Right lobe of liver (tissue), 6 donors: ENCODE data around the gene PTPRD. TPM values are rescaled to one million over a fixed set of nuclear protein-coding genes. Genes with fewer than 3 reads are reported as not detected.

Experiments
- ATAC-seq, 4 donors: fragments of 200-7000 bp; cut with Tn5 transposase; one replicate each; pipeline ENCODE4 v1.9.1; 2020; ENCODE audit warnings: mild to moderate bottlenecking in 4 of 4, moderate library complexity in 4 of 4
- DNase-seq, 3 donors: peaks; one replicate each; pipeline ENCODE4 v3.0.0-alpha.2; 2020
- H3K27ac ChIP-seq, 3 donors: fragments of 200-600 bp; one replicate each; pipeline ENCODE4 v1.8.0; 2022
- H3K27me3 ChIP-seq, 2 donors: fragments of 200-600 bp; one replicate each; pipeline ENCODE4 v1.8.0; 2022
- H3K36me3 ChIP-seq, 4 donors: fragments of 200-600 bp; sonication (generic) in 1 of 4; one replicate each; pipeline versions ENCODE4 v1.5.1 to v1.8.0; 2017 to 2022; ENCODE audit warnings: control low read depth in 1 of 4
- H3K4me1 ChIP-seq, 4 donors: fragments of 200-600 bp; sonication (generic) in 1 of 4; one replicate each; pipeline versions ENCODE4 v1.5.1 to v1.8.0; 2017 to 2022; ENCODE audit warnings: control low read depth in 1 of 4
- H3K4me3 ChIP-seq, 3 donors: fragments of 200-600 bp; one replicate each; pipeline ENCODE4 v1.8.0; 2022
- H3K9me3 ChIP-seq, 4 donors: fragments of 200-600 bp; sonication (generic) in 1 of 4; one replicate each; pipeline versions ENCODE4 v1.5.1 to v1.8.0; 2017 to 2022; ENCODE audit warnings: control low read depth in 1 of 4
- POLR2A ChIP-seq: fragments of 450-650 bp; IDR thresholded peaks from one replicate; pipeline ENCODE4 v1.6.1; 2017; ENCODE audit warnings: antibody characterized with exemption, mild to moderate bottlenecking
- WGBS: methylation state at CpG from one replicate; pipeline ENCODE4 v1.1.6; 2018; ENCODE audit warnings: low coverage, low lambda C conversion rate; ENCODE audit not compliant: insufficient coverage; ENCODE audit errors: missing lambda C conversion rate; 5-methylcytosine and 5-hydroxymethylcytosine counted together
- intact Hi-C, 2 donors: fragments of 100-400 bp; cut with DNase I; formaldehyde crosslinking; loops; one replicate each; pipeline versions ENCODE4 v1.11.2 to v1.14.1; 2022
- total RNA-seq, 6 experiments: library from RNA; depleted of rRNA in 2 of 6; stranded (reverse); fragments of >200 nt in 2 of 6; fragmentation: NEBNext Ultra II Directional in 3 of 6; extraction: Animal tissue kit (Norgen Biotek cat#: 25700) in 3 of 6; gene quantifications; one replicate each; pipeline versions ENCODE4 v1.1.0 to v1.2.4, GENCODE V29; 2016 to 2023
- TF ChIP-seq, protein P1 (sequence below), 4 donors: fragments of 200-600 bp in 3 of 4; fragments of 450-650 bp in 1 of 4; IDR thresholded peaks; one replicate each; pipeline versions ENCODE4 v1.5.1 to v1.8.0; 2016 to 2022; ENCODE audit warnings: antibody characterized with exemption in 4 of 4, mild to moderate bottlenecking in 2 of 4
- donor health status: DM: no; HTN: yes; CAD: no.
- donor health status: DM: no; HTN: no; CAD: no.
- donor health status: DM: no; HTN: no; CAD: no.
- donor health status: DM: no; HTN: yes; CAD: no.
- donor health status: DM: no; HTN: yes; CAD: no.

The PTPRD gene
- total RNA-seq, 6 experiments from 2014 or later: 5.4 to 29.8 (median 13.9) TPM

GRCh38 chr9:10007356-10007755 is 605.4 kb downstream of the PTPRD start:
- 72% methylated on average over 5 of the region's 5 CpGs for WGBS
- H3K36me3 ChIP-seq: no peaks in the 10 kb centered on the region
- ATAC-seq (no peak), DNase-seq (no peak)
- H3K27ac ChIP-seq: no peak overlapping the region
- no peak for TF ChIP-seq POLR2A
- TF ChIP-seq, protein P1, sequence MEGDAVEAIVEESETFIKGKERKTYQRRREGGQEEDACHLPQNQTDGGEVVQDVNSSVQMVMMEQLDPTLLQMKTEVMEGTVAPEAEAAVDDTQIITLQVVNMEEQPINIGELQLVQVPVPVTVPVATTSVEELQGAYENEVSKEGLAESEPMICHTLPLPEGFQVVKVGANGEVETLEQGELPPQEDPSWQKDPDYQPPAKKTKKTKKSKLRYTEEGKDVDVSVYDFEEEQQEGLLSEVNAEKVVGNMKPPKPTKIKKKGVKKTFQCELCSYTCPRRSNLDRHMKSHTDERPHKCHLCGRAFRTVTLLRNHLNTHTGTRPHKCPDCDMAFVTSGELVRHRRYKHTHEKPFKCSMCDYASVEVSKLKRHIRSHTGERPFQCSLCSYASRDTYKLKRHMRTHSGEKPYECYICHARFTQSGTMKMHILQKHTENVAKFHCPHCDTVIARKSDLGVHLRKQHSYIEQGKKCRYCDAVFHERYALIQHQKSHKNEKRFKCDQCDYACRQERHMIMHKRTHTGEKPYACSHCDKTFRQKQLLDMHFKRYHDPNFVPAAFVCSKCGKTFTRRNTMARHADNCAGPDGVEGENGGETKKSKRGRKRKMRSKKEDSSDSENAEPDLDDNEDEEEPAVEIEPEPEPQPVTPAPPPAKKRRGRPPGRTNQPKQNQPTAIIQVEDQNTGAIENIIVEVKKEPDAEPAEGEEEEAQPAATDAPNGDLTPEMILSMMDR (IDR thresholded peaks at IDR 0.05): no peak
- H3K9me3 ChIP-seq: no peaks in the 10 kb centered on the region
- H3K27me3 ChIP-seq: no peaks in the 10 kb centered on the region
- no peak overlapping the region for H3K4me3 ChIP-seq
- intact Hi-C loops: no loop called here
- no peaks in the 10 kb centered on the region for H3K4me1 ChIP-seq

DNA sequence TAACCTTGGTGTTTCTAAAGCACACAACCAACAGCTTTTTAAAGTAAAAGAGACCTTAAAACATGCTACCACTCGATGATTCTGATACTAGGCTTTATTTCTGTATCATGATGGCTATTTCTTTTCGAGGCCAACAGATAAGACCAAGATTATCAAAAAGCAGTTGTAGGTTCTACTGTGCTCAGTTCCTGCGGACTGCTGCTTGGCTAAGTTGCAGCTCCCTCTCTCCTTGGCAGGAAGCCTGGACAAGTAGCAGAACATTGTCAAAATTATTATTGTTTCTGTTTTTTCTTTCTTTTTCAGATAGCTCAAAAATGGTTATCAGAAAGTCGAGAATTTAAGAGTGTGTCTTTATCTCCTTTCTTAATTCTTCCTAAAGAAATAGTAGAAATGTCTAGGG is 607.6 kb downstream of the PTPRD start:
- H3K36me3 ChIP-seq: no peaks in the 10 kb centered on the region
- ATAC-seq (no peak), DNase-seq (no peak)
- H3K4me3 ChIP-seq: no peak overlapping the region
- no peak overlapping the region for H3K27ac ChIP-seq
- H3K9me3 ChIP-seq: no peaks in the 10 kb centered on the region
- no peaks in the 10 kb centered on the region for H3K4me1 ChIP-seq
- 12% methylated on average over 4 of the region's 4 CpGs for WGBS
- TF ChIP-seq, protein P1 (IDR thresholded peaks at IDR 0.05): no peak
- no peak for TF ChIP-seq POLR2A
- intact Hi-C loops: no loop called here
- H3K27me3 ChIP-seq: no peaks in the 10 kb centered on the region

GRCh38 chr9:10003047-10003446 is 609.8 kb downstream of the PTPRD start:
- Histone ChIP-seq H3K36me3 (no peaks in the 10 kb centered on the region), H3K9me3 (no peaks in the 10 kb centered on the region), H3K27me3 (no peaks in the 10 kb centered on the region), H3K4me3 (no peak overlapping the region), H3K27ac (no peak overlapping the region), H3K4me1 (no peaks in the 10 kb centered on the region)
- no peak for TF ChIP-seq POLR2A
- TF ChIP-seq, protein P1 (IDR thresholded peaks at IDR 0.05): no peak
- ATAC-seq (no peak), DNase-seq (no peak)
- intact Hi-C loops: no loop called here

GRCh38 chr9:10000669-10001068 is 612.1 kb downstream of the PTPRD start:
- H3K4me3 ChIP-seq: no peak overlapping the region
- TF ChIP-seq, protein P1 (IDR thresholded peaks at IDR 0.05): no peak
- TF ChIP-seq POLR2A: no peak
- DNase-seq (no peak), ATAC-seq (no peak)
- WGBS: 54% methylated on average over 4 of the region's 9 CpGs
- no peaks in the 10 kb centered on the region for H3K36me3 ChIP-seq
- H3K9me3 ChIP-seq: no peaks in the 10 kb centered on the region
- H3K27ac ChIP-seq: no peak overlapping the region
- no peaks in the 10 kb centered on the region for H3K4me1 ChIP-seq
- intact Hi-C loops: no loop called here
- no peaks in the 10 kb centered on the region for H3K27me3 ChIP-seq
